Head of caudate nucleus (tissue), 42 donors: ENCODE measurements around the gene CXCL10.
A peak's percentile ranks its signal among the peaks of the same experiment; 100 is the strongest.
"Not testable (repeated sequence)": the region's sequence is repeated elsewhere in the genome, so short reads cannot be mapped to it uniquely, and the experiment has no call there.

ENCODE experiments used
- DNase-seq, 42 donors: peaks; one replicate each; pipeline versions ENCODE4 v3.0.0 to v3.0.0-alpha.2; 2020 to 2021; ENCODE audit warnings: mixed read lengths in 7 of 42
- intact Hi-C: fragments of 100-400 bp; cut with DNase I; formaldehyde crosslinking; loops from one replicate; pipeline ENCODE4 v1.15.0; 2022

CXCL10 gene

GRCh38 chr4:75998525-75999147 lies 24.7 kb downstream of the CXCL10 start:
- intact Hi-C loops: loop anchor here (5.0 kb wide), 1 partner anchor 74 kb away; the partner anchor contains the start of gene ART3
- not testable (repeated sequence) for DNase-seq

DNA sequence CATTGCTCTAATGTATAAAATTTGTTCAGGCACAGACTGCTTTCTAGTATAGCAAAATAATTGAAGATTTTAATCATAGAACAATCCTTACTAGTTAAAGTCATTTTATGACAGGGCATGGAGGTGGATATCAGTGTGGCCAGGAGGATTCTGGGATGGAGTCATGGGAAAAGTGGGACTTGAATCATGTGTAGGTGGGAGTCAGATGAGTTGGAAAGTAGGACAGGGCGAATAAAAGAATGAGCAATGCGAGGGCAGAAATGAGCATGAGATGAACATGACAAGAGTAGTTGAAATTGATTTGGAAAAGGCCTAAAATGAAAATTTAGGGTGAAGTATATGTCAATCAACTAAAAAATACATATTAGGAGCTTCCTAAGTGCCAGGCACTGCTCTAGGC lies 25.4 kb downstream of the CXCL10 start:
- DNase-seq: peak in 33 of 42 donors; percentile 14 to 84 (median 54)
- intact Hi-C loops: loop anchor here (5.0 kb wide), 1 partner anchor 74 kb away; the partner anchor contains the start of gene ART3

DNA sequence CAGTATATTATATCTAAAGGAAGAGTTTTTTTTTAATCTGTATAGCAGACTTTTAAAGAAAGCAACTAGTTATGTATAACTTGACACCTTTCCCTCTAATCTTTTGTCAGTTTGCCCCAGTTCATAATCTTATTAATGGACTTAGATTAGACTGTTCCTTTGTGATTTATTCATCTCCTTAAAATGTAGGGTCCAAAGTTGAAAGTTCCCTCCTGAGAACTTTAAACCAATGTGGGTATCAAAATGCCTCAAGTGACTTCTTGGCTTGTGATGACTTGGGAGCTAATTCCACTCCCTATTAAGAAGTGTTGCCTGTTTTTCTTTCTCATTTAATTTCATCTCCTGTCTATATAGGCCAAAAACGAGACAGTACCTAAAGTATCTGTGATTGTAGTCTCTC lies 26.2 kb downstream of the CXCL10 start:
- intact Hi-C loops: loop anchor here (5.0 kb wide), 1 partner anchor 75 kb away; the partner anchor contains the start of gene ART3
- no peak for DNase-seq

- DNase-seq: peak in 1 of 42 donors; percentile 41
- intact Hi-C loops: loop anchor here (5.0 kb wide), 1 partner anchor 77 kb away; the partner anchor contains the start of gene ART3
Measured at GRCh38 chr4:75995727-75996126, 27.6 kb downstream of the CXCL10 start.

- intact Hi-C loops: loop anchor here (5.0 kb wide), 1 partner anchor 95 kb away; no protein-coding TSS in a partner anchor
- DNase-seq: no peak
Measured at GRCh38 chr4:75992462-75992861, 30.8 kb downstream of the CXCL10 start.

GRCh38 chr4:75989846-75990528 lies 33.3 kb downstream of the CXCL10 start:
- intact Hi-C loops: loop anchor here (5.0 kb wide), 1 partner anchor 97 kb away; no protein-coding TSS in a partner anchor
- no peak for DNase-seq

DNA sequence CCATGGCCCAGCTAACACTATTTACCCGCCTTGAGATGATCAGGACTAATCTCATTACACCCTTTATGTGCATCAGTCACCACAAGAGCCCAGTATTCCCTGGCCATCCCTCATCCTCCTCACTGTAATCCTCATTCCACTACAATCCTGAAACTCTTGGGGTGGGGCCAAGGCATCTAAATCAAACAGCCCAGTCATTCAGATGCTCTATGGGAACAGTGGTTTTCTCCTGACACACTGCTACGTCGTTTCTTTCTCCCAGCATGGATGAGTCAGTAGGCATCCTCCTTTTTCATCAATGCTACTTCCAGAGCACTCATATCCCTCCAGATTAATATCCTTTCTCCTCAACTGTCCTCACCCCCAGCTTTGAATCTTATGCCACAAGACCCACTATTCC lies 38.2 kb downstream of the CXCL10 start:
- no peak for DNase-seq
- intact Hi-C loops: no loop called here

DNA sequence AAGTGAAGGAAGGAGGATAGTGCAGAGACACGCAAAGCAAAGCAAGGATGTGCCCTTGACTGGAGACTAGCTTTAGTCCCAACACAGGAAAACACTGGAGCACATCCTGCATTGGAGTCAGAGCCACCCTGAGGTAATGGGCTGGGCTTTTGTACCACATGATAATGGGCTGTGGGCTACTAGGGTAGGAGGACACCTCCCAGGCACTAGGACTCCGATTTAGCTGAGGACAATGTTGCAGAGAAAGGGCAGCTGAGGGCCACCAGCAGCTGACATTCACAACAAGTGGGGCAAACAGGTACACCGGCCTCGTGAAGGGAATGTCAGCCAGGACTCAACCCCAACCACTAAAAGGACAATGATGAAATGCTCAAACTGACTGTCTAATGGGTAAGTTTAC lies 42.7 kb downstream of the CXCL10 start:
- intact Hi-C loops: no loop called here
- no peak for DNase-seq

- intact Hi-C loops: no loop called here
- no peak for DNase-seq
Measured at GRCh38 chr4:75976177-75976576, 47.1 kb downstream of the CXCL10 start.

DNA sequence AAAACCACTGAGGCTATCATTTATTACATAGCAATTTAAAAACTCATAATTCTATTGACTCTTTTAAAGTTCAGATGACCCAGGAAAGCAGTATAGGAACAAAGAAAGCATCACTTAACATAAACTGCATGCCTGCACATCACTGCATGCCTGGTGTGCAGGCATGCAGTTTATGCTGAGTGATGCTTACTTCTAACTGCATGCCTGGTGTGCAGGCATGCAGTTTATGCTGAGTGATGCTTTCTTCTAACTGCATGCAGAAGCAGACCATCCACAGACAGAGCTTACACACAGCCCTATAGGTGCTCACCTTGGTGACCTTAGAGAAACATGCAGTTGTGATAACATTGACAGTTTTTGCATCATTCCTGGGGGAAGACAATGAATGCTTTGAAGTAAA lies 49.5 kb downstream of the CXCL10 start:
- intact Hi-C loops: no loop called here
- DNase-seq: no peak
